Inflammatory macrophage (primary cell): ENCODE measurements around the gene EXOC3L1.

Source experiments
- DNase-seq, 2 donors: peaks; one replicate each; pipeline ENCODE4 v3.0.0-alpha.2; 2020 to 2022

EXOC3L1 gene

GRCh38 chr16:67146523-67147357, 43.2 kb downstream of the EXOC3L1 start:
- no peak for DNase-seq

- no peak for DNase-seq
Measured at GRCh38 chr16:67145746-67146145, 44.2 kb downstream of the EXOC3L1 start.

- no peak for DNase-seq
Measured at GRCh38 chr16:67144943-67145342, 45.0 kb downstream of the EXOC3L1 start.

- no peak for DNase-seq
Measured at GRCh38 chr16:67142342-67142741, 47.6 kb downstream of the EXOC3L1 start.

GRCh38 chr16:67141391-67141790, 48.5 kb downstream of the EXOC3L1 start:
- DNase-seq, result no peak

GRCh38 chr16:67137605-67138004, 52.3 kb downstream of the EXOC3L1 start:
- DNase-seq, result no peak
